ENCODE measurements around the gene AMBN.

GRCh38 chr4:70623323-70623722 lies 31.3 kb downstream of the AMBN start:
- TF ChIP-seq POLR2A (IDR thresholded peaks at IDR 0.05; ENCODE audit: low read depth, low read length) (no peak), POLR2AphosphoS5 (IDR thresholded peaks at IDR 0.05; ENCODE audit: low read depth, low read length) (no peak)

Measured in GM12892 (cell line).